Fibroblast of skin of left quadriceps (primary cell): ENCODE measurements around the gene TP73.

Experiments used
- DNase-seq, 2 experiments: peaks; one replicate each; pipeline ENCODE4 v3.0.0-alpha.2; 2013; ENCODE audit warnings: low read depth in 2 of 2

The TP73 gene

DNA sequence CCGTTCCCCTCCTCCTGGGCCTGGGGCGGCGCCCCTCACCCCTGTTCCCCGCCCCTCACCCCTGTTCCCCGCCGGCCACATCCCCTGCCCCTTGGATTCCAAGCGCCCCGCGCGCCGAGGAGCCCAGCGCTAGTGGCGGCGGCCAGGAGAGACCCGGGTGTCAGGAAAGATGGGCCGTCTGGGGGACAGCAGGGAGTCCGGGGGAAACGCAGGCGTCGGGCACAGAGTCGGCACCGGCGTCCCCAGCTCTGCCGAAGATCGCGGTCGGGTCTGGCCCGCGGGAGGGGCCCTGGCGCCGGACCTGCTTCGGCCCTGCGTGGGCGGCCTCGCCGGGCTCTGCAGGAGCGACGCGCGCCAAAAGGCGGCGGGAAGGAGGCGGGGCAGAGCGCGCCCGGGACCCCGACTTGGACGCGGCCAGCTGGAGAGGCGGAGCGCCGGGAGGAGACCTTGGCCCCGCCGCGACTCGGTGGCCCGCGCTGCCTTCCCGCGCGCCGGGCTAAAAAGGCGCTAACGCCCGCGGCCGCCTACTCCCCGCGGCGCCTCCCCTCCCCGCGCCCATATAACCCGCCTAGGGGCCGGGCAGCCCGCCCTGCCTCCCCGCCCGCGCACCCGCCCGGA is at the start of gene TP73:
Gene TP73, plus strand, starts transcription at position 587 of the 618 bp plus-strand sequence. CDS start 29,850 bp downstream, outside the sequence.
- DNase-seq, result no peak

DNA sequence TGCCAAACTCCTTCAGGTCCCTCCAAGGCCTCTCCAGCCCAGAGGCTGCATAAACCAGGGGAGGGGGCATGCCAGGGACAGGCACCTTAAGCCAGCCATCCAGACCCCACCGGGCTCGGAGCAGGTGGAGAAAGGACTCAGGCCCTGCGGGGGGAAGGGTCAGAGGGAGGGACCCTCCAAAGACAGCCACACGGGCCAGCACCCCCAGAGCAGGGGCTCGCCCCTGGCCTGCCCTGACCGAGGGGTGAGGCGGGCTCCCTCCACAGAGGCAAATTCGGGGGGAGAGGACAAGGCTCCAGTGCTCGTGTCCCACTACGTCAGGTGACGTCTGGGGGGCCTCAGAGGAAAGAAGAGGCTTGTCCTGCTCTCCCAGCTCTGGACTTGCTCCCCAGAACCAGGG is 49.2 kb upstream of the TP73 start:
- no peak for DNase-seq

DNA sequence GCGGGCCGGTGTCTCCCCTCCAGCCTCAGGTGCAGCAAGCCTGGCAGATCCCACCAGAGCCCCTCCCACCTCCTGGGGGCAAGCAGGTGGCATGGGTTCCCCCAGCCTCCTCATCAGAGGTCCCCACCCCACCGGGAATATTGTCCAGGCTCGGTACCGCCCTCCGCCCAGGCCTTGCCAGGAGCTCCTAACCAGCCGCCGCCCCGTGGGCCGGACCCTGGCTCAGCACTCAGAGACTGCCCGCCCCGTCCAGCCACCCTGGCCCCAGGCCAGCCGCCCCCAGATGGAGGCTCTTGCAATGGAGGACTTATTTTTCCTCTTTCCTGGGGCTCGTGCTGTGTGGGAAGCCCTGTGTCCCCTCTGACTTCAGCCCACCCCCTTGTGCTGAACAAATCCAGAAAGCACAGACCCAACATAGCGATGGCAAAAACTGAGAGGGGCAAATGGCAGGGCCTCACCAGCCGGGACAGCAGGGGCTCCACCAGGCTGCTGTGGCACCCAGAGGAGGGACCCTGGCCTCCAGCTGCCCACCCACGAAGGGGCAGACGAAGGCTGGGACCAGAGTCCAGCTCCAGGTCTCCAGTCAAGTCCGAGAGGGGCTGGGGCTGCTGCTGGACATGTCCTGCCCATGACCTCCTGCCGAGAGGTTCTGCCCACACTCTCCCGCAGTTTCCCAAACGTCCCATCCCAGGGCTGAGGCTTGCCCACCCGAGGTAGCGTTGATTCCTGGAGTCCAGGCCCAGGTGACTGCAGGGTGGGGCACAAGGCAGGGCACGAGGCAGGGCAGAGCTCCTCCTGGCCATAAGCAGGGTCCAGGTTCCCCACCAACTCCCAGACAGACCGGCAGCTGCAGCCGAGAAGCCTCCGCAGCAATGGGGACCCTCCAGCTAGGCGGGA is 48.5 kb upstream of the TP73 start:
- DNase-seq, result no peak

DNA sequence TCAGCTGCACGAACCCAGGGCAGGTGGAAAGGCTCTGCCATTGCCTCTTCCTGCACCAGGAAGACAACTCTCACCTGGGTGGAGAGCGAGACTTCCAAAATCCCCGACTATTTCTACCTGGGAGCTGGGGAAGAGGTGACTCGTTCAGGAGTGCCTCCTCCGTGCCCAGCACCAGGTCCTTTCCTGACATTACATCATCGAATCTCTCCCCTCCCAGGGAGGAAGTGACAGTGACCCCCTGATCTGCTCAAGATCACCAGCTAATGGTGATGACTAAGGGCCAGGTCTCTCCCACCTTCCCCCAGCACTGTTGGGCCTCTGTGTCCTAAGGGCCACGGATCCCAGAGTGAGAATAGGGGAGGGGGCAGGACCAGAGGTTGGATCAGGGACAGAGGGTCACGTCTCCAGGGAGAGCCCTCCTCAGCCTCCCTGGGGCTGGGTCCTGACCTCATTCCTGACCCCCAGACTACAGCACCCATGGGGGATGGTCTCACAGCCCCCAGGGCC is 47.8 kb upstream of the TP73 start:
- DNase-seq, result no peak

DNA sequence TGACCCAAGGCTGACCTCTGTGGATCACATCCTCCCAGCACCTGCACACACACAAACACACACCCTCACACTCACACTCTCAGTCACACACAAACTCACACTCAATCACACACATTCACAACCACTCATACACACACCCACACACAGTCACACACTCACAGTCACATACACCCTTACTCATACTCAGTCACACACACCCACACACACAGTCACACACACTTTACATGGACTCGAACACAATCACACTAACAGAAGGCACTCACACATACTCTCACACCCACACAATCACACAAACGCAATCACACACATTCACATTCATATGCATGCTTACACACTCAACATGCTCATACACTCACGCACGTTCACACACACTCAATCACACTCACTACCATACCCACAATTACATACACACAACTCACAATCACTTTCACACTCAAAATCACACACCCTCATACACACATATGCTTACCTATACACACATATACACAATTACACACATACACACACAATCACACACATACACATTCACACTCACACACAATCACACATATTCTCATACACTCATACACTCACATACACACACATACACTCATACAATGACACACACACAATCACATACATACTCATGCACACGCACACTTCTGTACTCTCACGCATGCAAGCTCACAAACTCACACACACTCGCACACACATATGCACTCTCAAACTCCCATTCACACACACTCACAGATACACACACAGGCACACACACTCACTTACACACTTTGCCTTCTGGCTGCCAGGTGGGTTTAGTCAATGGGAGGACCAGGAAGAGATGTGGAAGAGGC is 47.1 kb upstream of the TP73 start:
- no peak for DNase-seq

DNA sequence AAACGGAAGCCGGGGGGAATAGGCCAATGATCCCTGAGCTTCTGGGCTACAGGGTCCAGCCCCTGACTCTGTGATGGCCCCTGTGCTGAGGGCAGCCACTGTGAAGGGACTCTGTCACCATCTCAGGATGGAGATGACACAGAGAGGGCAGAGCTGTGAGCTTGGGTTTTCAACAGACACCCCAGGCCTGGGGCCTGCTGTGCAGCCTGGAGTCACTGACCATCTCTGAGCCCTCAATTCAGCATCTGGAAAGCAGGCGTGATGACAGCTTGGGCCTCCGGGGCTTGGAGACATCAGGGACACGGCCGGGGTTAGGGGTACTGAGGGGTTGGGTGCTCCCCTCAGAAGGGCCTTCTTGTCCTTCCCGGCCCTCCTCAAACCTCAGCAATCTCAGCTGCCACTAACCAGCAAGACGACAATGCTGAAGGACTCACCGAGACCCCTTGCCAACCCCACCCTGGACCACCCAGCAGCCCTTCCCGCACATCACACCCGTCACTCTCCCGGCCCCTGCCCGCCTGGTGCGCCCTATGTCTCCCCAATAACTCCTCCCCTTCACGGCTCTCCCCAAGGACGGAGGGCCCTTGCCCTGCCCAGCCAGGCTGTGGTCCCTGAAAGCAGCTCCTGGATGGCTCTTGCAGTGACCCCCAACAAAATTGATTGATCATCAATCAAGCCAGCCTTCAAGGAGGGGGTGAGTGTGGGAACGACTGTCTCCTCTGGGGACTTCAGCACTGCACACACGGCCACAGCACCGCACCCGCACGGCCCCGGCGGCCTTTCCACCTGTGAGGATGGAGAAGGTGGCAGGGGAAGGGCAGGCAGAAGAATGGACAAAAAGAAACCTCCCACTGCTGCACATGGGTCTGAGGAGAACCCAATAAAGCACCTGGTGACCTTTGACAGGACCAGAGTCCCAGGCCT is 45.3 kb upstream of the TP73 start:
- no peak for DNase-seq

DNA sequence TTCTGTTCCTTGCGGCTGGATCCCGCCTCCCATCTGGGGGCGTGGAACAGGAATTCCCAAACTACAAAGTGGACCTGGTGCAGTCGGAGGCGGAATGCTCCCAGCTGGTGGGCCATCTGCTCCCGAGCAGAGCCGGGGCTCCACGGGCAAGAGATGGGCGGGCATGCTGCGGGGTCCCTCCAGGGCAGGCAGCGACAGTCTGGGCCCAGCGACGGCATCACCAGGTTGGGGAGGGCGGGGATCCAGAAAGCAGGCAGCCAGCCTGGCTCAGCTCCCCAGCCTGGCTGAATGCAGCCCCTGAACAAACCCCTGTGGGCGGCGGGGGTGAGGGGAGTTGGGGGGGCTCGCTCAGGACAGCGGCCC is 44.6 kb upstream of the TP73 start:
- no peak for DNase-seq

DNA sequence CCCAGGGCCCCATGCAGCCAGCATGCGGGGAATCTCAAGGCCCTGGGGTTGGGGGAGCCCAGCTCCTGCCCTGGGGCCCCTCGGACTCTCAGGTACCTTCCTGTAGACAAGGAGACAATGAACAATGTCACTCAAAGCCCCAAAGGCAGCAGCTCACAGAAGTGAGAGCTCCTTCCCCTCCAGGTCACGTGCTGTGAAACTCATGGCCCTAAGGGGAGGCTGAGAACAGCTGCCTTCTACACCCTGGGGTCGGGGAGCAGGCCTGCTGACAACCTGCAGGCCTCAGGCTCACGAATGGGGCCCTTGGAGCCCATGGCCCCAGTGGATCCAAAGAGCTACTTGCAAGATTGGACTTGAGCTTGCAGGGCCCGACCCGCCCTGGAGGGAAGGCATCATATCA is 44.2 kb upstream of the TP73 start:
- DNase-seq, result no peak

DNA sequence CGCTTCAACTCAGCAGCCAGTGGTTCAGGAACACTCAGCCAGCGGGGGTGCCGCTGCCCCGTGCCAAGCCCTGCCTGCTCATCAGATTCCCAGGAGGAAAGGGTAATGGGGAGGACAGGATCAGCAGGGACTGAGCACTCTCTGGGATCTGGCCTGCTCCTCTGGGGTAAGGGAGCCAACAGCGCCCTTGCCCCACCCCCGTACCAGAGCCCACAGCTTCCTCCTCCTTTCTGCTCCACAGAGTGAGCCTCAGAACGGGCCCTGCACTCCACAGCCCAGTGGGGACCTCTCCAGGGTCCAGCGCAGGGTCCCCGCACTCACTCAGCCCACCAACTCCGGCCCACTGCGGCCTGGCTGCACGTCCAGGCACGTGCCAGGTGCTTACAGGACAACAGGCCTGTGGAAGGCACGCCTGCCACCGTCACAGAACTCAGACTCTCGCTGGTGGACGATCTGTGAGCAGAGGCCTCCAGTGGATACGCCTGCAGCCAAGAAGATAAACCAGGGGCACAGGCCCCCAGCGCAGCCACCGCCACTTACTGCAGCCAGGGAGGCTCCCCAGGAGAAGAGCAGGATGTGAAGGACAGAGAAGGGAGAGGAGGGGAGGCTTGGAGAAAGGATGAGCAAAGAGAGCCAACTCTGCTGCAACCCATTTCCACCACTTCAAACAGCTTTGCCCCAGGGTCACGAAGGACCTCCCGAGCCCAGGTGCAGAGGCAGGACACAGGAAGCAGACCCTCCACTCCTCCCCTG is 43.1 kb upstream of the TP73 start:
- DNase-seq, result no peak

DNA sequence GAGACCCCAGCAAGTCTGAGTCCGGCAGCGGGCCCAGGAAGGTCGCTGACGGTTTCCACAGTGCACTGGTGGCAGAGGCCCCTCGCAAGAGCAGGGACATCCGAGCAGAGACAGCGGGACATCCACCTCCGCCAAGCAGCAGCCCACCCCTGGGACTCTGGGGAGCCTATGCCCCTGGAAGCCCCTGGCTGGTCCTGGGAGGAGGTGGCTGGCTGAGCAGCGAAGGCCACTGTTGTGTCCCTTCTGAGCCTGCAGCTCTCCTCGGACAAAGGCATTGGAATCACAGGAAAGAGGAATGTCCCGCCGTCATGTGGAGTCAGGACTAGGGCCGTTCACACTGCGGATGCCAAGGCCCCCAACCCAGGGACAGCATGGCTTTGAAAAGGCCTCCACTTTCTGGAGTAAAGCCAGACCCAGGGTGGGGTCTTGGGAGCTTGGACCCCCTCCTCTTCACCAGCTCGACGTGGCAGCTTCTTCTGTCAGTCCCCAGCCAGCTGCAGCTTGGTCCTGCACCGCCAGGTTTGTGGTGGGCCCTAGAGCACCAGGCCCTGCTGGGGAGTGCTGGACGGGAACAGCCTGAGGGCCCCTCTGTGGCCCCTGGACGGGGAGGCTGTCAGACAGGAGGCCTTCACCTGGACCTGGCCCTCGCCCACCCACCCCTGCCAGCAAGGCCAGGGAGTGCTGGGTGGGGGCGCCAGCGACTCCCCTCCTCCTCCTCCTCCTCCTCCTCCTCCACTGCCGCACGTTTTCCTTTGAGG is 42.4 kb upstream of the TP73 start:
- DNase-seq, result no peak

DNA sequence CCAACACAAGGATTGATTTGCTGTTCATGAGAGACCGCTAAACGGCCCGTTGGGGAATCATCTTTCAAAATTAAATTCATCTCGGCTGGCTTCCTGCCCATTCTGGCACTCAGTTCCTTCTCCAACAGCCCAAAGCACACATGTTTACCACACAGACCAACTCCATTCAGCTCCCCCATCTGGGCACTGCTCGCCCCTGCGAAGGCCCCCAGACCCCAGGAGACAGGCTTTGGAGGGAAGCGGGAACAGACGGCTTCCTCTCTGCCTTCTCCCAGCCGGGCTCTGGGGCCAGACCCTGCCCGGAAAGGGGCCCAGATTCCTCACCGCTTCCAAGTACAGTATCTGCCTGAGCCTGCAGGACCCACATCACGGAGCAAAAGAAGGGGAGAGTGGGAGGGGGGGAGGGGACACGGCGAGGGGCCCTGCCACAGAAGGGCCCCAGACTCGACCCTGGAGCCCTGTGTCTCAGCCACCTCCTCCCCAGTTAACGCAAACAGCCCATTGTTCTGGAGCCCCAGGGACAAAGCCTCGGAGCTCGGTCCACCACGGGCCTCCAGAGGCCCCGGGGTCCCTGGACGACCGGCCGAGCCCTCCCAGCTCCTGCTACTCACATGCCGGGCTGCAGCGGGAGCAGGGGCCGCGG is 41.7 kb upstream of the TP73 start:
- DNase-seq, result peak; percentile 44 to 48

DNA sequence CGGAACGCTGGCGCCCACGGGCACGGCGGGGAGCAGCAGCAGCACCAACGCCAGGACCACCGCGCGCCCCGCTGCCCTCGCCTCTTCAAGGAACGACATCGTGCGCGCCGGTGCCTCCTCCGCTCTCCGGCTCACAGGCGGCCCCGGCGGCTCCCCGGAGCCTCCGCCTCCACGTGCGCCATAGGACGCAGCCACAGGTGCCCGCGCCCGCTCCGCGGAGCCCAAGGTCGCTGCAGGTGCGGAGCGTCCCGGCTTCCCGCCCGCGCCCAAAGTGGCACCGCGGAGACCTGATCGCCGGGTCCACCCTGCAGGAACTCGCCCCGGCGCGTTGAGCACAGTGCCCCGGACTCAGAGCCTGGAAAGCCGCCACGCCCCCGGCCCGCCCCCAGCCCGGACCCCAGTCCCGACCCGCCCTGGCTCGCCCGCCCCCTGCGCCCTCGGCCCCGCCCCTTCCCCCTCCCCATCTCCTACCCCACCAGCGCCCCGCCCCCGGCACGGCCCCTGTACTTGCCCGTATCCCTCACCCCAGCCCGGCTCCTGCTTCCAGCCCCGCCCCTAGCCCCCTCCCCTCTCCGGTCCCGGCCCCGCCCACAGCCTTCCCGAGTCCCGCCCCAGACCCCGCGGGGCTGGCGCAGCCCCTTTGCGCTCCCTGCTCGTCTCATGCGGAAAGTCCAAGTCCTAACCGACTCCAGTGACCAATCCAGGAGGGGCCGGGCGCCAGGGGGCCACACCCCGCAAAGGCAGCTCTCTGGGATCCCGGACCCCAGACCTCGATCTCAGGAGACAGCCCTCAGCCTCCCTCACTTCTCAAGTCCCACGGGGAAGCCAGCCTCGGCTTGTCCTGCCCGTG is 40.9 kb upstream of the TP73 start, which contains the start of gene MEGF6:
Gene MEGF6, minus strand, starts transcription at position 339 of the 850 bp plus-strand sequence. Its CDS starts 240 bp downstream, at position 99.
- DNase-seq, result no peak

DNA sequence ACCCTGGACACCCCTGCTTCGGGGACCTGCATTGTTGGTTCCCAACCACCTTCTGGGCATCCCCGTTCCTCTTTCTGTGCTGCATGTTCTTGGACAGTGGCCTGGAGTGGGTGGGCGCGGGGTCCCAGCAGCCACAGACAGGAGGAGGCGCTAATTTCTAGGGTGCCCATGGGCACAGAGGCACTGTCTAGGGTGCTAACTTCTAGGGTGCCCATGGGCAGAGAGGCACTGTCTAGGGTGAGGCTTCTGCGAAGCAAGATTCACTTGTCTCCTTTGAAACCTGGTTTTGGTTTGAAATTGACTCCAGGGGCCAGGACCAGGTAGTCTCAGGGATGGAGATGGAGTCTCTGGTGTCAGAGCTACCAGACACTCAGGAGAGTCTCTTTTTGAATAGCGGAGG is 40.2 kb upstream of the TP73 start:
- no peak for DNase-seq

DNA sequence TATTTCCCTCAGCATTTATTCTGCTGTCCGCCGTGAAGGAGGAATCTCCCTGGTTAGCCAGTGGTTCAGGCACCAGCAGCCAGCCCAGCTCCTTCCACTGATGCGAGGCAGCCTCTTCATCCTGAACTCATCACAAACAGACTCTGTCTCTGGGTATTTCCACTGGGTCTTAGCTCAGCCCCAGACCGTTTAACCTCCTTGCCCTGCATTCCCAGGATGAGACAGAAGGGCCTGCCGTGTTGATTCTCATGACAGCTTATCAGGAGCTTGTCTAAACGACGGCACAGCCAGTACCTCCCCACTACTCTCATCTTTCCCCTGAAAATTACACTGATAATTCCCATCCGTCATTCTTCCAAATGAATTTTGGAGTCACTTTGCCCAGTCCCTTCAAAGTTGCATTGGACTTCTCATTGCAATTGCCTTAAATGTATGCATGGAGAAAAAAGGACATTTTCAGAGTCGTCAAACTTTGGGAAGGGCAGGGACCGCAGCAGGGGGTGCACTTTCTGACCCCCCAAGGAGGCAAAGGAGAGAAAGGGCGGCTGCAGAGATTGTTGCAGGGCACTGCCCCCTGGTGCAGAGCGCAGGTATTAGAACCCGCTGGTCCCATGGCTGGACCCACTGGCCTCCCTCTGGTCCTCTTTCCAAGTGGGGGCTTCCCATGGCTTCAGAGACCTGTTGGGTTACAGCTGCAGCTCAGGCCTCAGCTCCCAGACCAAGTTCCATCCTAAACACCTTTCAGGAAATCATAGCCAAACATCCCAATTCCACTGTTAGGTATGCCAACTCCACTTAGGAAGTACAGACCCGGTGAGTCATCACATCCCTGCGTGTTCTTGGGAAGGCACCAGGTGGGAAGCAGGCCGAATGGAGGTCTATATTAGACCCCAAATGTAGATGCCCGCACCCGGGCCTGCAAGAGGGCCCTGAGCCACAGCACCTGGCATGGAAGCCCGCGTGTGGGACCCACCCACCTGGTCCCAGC is 37.3 kb upstream of the TP73 start:
- DNase-seq, result no peak

DNA sequence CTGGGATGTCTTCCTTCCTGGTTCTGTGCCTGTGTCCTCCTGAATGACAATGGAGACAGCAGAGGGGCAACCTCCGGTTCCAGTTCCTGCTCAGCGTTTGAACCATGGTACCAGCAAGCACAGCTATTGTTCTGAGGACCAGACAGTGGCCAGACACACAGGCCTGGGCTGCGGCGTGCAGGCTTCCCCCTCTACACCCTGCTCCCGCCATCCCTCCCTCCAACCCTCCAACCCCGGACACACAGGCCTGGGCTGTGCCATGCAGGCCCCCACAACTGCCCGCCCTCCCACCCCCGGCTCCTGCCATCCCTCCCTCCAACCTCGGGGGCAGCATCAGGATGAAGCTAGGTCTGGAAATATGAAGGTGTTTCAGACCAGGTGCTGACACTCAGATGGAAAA is 35.5 kb upstream of the TP73 start:
- no peak for DNase-seq

DNA sequence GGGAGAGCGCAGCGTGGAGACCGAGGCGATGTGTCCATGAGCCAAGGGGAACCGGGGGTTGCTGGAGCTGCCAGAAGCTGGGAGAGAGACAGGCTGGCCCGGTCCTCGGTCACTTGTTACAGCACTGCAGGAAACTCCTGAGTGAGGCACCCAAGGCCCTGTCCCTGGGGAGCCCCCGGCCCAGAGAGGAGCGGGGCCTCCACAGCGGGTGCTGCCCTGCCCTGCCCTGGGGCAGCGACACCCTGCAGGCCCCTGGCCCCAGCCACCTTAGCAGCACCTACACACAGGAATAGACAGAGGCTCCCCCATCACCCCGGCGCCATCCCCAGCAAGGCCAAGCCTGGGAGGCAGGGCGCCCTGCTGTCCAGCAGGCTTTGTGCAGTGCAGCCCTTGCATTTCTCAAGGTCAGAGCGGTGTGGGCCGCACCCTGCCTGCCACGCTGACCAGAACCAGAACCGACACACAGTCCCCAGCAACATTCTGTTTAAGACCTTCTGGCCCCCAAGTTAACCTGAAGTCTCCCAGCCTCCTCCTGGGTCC is 34.4 kb upstream of the TP73 start:
- DNase-seq, result no peak

DNA sequence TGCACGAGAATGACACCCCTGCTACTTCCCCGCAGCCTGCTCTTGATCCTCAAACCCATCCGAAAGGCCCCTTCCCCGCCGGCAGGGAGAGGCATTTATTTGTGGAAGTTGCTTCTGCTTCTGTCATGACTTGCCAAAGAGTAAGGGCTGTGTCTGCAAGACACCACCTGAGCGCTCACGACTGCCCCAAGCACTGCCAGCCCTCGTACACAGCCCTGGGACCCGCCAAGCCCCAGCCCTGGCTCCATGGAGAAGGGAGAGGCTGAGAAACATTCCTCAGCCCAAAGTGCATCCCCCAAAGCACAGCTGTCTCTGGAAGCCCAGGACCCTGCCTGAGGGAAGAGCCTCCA is 33.8 kb upstream of the TP73 start:
- DNase-seq, result no peak
